Mucosa of descending colon (tissue), 3 donors: ENCODE results near the gene SRSF2. TPM values are rescaled to one million over a fixed set of nuclear protein-coding genes. Genes with fewer than 3 reads are reported as not detected.
A peak's percentile ranks its signal among the peaks of the same experiment; 100 is the strongest.
"Not testable (repeated sequence)": the region's sequence is repeated elsewhere in the genome, so short reads cannot be mapped to it uniquely, and the experiment has no call there.

Experiments used
- ATAC-seq: fragments of 200-7000 bp; cut with Tn5 transposase; one replicate; pipeline ENCODE4 v1.9.1; 2020; ENCODE audit warnings: mild to moderate bottlenecking, moderate library complexity
- DNase-seq, 3 donors: peaks; one replicate each; pipeline ENCODE4 v3.0.0-alpha.2; 2020
- H3K36me3 ChIP-seq: fragments of 200-600 bp; one replicate; pipeline ENCODE4 v1.8.0; 2021; ENCODE audit warnings: low read depth, mild to moderate bottlenecking
- H3K4me1 ChIP-seq: fragments of 200-600 bp; one replicate; pipeline ENCODE4 v1.8.0; 2021; ENCODE audit warnings: low read depth, mild to moderate bottlenecking
- H3K4me3 ChIP-seq: fragments of 200-600 bp; one replicate; pipeline ENCODE4 v1.8.0; 2021; ENCODE audit warnings: mild to moderate bottlenecking
- H3K9me3 ChIP-seq: fragments of 200-600 bp; one replicate; pipeline ENCODE4 v1.8.0; 2021; ENCODE audit warnings: mild to moderate bottlenecking
- CTCF ChIP-seq: fragments of 200-600 bp; IDR thresholded peaks from one replicate; pipeline ENCODE4 v1.8.0; 2022; ENCODE audit warnings: antibody characterized with exemption, mild to moderate bottlenecking
- intact Hi-C, 2 donors: fragments of 100-400 bp; cut with DNase I in 1 of 2; cut with micrococcal nuclease in 1 of 2; formaldehyde crosslinking; loops; one replicate each; pipeline versions ENCODE4 v1.11.0 to v1.11.1; 2022; cut with DNase I, micrococcal nuclease
- total RNA-seq, 3 donors: library from RNA; stranded (reverse); fragmentation: NEBNext Ultra II Directional in 2 of 3; extraction: Animal tissue kit (Norgen Biotek cat#: 25700) in 2 of 3; gene quantifications; one replicate each; pipeline versions ENCODE4 v1.2.1 to v1.2.4, GENCODE V29; 2021 to 2023
- donor health status: DM: no; HTN: no; CAD: no; lungs with moderate emphysema.
- donor health status: DM: no; HTN: no; CAD: no.
- donor health status: DM: no; HTN: yes; CAD: no.

The SRSF2 gene
- total RNA-seq, 3 donors from 2014 or later: 130 to 166 (median 134) TPM

GRCh38 chr17:76732734-76733617 lies 4.2 kb downstream of the SRSF2 start:
- intact Hi-C loops: no loop called here
- no peak overlapping the region for H3K4me3 ChIP-seq
- H3K36me3 ChIP-seq: no peaks in the 10 kb centered on the region

DNA sequence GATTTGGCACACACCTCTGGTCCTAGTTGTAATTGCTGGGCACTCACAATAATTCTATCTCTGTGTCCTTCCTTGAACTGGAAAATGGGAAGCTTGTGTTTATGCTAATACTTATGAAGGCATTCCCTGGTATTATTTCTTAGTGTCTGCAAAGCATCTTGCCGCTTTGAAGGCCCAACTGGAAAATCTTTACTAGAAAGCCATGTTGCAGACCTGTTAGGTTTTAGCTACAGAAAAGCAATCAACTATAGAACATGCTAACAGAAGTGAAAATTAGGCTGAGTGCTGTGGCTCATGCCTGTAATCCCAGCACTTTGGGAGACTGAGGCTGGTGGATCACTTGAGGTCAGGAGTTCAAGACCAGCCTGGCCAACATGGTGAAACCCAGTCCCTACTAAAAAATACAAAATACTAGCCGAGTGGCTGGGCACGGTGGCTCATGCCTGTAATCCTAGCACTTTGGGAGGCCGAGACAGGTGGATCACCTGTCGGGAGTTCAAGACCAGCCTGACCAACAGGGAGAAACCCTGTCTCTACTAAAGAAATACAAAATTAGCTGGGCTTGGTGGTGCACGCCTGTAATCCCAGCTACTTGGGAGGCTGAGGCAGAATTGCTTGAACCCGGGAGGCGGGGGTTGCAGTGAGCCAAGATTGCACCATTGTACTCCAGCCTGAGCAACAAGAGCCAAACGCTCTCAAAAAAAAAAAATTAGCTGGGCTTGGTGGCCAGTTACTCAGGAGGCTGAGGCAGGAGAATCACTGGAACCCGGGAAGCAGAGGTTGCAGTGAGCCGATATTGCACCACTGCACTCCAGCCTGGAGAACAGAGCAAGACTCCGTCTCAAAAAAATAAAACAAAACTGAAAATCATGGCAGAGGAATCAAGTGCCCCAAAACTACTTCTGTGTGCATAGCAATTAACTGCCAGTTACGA lies 5.1 kb downstream of the SRSF2 start:
- H3K36me3 ChIP-seq, ATAC-seq, intact Hi-C loops, H3K9me3 ChIP-seq, H3K4me3 ChIP-seq, DNase-seq: not testable (repeated sequence)
- H3K4me1 ChIP-seq: peaks cover 21% of the 10 kb centered on the region

More at GRCh38 chr17:76732734-76733617, 4.2 kb downstream of the SRSF2 start:
- H3K9me3 ChIP-seq: no peaks in the 10 kb centered on the region
- DNase-seq: no peak
- no peak for TF ChIP-seq CTCF
- H3K4me1 ChIP-seq: peaks cover 16% of the 10 kb centered on the region
- ATAC-seq: no peak

DNA sequence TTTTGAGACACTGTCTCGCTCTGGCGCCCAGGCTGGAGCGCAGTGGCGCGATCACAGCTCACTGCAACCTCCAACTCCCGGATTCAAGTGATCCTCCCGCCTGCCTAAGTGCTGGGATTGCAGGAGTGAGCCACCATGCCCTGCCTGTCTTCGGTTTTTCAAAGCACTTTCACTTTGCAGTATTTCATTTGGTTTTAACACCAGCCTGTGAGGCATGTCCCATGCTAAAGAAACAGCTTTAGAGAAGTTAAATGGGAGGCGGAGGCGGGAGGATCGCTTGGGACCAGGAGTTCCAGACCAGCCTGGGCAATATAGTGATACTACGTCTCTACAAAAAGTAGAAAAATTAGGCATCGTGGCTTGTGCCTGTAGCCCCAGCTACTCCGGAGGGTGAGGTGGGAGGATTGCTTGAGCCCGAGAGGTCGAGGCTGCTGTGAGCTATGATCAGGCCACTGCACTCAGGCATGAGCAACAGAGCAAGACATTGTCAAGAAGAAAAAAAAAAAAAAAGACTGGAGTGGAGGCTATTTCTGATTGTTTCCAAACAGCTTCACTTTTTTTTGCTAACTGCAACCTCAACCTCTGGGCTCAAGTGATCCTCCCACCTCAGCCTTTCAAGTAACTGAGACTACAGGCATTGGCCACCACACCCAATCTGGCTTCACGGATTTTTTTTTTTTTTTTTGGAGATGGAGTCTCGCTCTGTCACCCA lies 9.2 kb downstream of the SRSF2 start:
- H3K4me1 ChIP-seq: peaks cover 24% of the 10 kb centered on the region
- no peaks in the 10 kb centered on the region for H3K36me3 ChIP-seq
- H3K9me3 ChIP-seq: no peaks in the 10 kb centered on the region
- DNase-seq (peak in 1 of 3 donors; percentile 39), ATAC-seq (no peak)
- intact Hi-C loops: no loop called here
- no peak for TF ChIP-seq CTCF
- no peak overlapping the region for H3K4me3 ChIP-seq

DNA sequence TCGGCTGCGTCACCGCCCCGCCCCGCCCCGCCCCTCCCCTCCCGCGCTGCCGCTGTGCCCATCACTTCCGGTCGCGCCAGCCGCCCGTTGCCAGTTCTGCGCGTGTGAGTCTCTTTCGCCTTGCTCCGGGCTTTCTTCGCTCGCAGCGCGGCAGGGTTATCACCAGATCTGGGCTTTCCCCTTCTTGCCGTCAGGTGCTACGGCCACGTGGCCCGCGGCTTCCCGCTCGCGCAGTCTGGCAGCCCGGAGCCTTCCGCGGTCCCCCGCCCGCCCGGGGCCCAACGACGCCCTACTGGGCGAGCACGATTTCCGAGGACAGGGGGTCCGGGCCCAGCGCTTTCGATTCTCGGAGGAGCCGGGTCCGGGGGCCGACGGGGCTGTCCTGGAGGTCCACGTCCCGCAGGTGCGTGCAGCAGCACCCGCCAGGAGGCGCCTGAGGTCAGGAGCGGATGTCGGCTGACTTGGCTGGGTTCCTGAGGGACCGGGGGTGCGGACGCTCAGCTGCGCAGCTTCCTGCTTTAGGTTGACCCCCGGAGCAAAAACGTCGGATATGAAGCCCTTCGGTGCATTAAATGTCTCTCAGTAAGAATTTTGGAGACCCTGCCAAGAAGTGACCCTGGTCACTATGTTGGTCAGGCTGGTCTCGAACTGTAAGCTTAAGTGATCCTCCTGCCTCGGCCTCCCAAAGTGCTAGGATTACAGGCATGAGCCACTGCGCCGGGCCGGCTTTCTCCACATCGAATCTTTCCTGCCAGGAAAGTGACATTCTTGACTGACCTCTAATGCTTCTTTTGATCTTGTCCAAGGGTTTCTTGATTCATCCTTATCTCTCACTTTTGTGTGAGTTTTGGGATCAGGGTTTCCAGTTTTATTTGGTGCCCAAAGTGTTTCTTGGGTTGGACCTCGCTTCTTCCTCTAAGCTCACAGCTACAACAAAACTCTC lies 10.1 kb downstream of the SRSF2 start, which contains the start of gene METTL23:
TSS of gene METTL23 (plus strand) at position 64 of the 943 bp plus-strand sequence. CDS start 2,872 bp downstream, outside the sequence.
- intact Hi-C loops: no loop called here
- Histone ChIP-seq H3K9me3 (no peaks in the 10 kb centered on the region), H3K4me1 (peaks cover 24% of the 10 kb centered on the region), H3K4me3 (peak within 1 kb of the TSS; percentile 86), H3K36me3 (peaks cover 4% of the 10 kb centered on the region)
- peak; percentile 56 for TF ChIP-seq CTCF
- peak; percentile 71 for ATAC-seq
- peak; percentile 90 to 94 (median 90) for DNase-seq

- intact Hi-C loops: no loop called here
- peaks cover 10% of the 10 kb centered on the region for H3K36me3 ChIP-seq
- DNase-seq: peak; percentile 96 to 99 (median 97)
- H3K4me1 ChIP-seq: peaks cover 24% of the 10 kb centered on the region
- ATAC-seq: peak; percentile 90
- TF ChIP-seq CTCF: no peak
- peak within 1 kb of the TSS; percentile 86 for H3K4me3 ChIP-seq
- H3K9me3 ChIP-seq: no peaks in the 10 kb centered on the region
Measured at GRCh38 chr17:76726231-76726775, 10.8 kb downstream of the SRSF2 start, which contains the start of gene JMJD6. Gene JMJD6 (minus strand): TSS chr17:76726606. CDS start chr17:76726475, 131 bp downstream.
